ENCODE measurements around the gene GRIK4.

GRIK4 gene

DNA sequence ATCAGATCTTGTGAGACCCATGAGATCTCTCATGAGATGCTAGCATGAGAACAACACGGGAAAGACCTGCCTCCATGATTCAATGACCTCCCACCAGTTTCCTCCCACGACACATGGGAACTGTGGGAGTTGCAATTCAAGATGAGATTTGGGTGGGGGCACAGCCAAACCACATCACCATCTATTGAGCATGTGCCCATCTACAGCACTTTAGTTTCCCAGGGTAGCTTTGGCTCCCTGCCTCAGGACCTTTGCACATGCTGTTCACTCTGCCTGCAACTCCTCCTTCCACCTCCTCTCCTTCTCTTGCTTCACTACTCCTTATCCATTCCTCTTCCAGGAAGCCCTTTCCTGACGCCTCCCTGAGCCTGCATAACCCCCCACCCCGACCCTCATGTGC is 17.2 kb downstream of the GRIK4 start:
- no peak overlapping the region for H3K27ac ChIP-seq (ENCODE audit: poor library complexity, severe bottlenecking)
- TF ChIP-seq, protein P1, sequence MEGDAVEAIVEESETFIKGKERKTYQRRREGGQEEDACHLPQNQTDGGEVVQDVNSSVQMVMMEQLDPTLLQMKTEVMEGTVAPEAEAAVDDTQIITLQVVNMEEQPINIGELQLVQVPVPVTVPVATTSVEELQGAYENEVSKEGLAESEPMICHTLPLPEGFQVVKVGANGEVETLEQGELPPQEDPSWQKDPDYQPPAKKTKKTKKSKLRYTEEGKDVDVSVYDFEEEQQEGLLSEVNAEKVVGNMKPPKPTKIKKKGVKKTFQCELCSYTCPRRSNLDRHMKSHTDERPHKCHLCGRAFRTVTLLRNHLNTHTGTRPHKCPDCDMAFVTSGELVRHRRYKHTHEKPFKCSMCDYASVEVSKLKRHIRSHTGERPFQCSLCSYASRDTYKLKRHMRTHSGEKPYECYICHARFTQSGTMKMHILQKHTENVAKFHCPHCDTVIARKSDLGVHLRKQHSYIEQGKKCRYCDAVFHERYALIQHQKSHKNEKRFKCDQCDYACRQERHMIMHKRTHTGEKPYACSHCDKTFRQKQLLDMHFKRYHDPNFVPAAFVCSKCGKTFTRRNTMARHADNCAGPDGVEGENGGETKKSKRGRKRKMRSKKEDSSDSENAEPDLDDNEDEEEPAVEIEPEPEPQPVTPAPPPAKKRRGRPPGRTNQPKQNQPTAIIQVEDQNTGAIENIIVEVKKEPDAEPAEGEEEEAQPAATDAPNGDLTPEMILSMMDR (IDR thresholded peaks at IDR 0.05; ENCODE audit: poor library complexity, severe bottlenecking) = no peak
- ATAC-seq (ENCODE audit: low read depth) (no peak), DNase-seq (ENCODE audit: low spot score) (no peak)
- no peaks in the 10 kb centered on the region for H3K4me1 ChIP-seq (ENCODE audit: insufficient read depth, poor library complexity, severe bottlenecking)
- peaks cover 10% of the 10 kb centered on the region for H3K27me3 ChIP-seq (ENCODE audit: insufficient read depth, poor library complexity, severe bottlenecking)
- no peak overlapping the region for H3K4me3 ChIP-seq (ENCODE audit: severe bottlenecking)
- H3K9me3 ChIP-seq (ENCODE audit: severe bottlenecking) = no peaks in the 10 kb centered on the region
- H3K36me3 ChIP-seq (ENCODE audit: low read depth) = no peaks in the 10 kb centered on the region

DNA sequence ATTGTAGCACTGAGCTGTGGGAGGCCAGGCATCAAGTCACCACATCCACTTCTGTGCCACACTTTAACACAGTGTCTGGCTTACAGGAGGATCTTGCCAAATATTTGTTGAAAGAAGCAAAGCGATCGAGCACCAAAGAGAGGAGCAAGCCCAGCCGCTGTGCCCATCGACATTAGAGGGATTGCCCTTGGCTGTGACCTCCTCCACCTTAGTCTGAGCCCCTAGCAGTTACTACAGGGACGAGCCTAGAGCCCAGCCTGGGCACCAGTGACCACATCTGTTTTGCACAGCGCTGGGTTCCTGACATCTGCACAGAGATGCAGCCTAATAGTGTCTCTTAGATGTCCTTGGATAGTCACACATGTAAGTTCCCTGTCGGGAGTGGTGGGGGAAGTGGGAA is 17.7 kb downstream of the GRIK4 start:
- no peaks in the 10 kb centered on the region for H3K36me3 ChIP-seq (ENCODE audit: low read depth)
- ATAC-seq (ENCODE audit: low read depth) = no peak
- no peak overlapping the region for H3K4me3 ChIP-seq (ENCODE audit: severe bottlenecking)
- H3K27me3 ChIP-seq (ENCODE audit: insufficient read depth, poor library complexity, severe bottlenecking) = peaks cover 10% of the 10 kb centered on the region
- H3K9me3 ChIP-seq (ENCODE audit: severe bottlenecking) = no peaks in the 10 kb centered on the region
- DNase-seq (ENCODE audit: low spot score) = no peak
- TF ChIP-seq, protein P1 (IDR thresholded peaks at IDR 0.05; ENCODE audit: poor library complexity, severe bottlenecking) = no peak
- no peaks in the 10 kb centered on the region for H3K4me1 ChIP-seq (ENCODE audit: insufficient read depth, poor library complexity, severe bottlenecking)
- no peak overlapping the region for H3K27ac ChIP-seq (ENCODE audit: poor library complexity, severe bottlenecking)

DNA sequence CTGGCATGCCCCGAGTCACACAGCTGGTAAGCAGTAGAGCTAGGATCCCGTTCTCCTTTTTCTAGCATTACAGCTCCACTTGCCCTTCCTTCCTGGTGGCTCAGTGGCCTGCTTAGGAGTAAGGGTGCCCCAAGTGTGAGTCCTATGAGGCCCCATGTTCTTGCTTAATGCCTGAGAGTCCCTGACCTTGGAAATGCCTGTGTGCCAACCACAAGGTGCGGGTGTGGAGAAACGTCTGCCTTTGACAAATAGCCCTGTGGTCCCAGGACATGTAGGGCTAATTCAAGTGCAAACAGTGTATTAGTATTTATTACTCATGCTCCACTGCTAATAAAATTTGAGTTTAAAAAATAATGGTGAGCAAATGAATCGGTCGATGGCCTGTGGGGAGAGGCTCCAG is 18.4 kb downstream of the GRIK4 start:
- Histone ChIP-seq H3K27me3 (ENCODE audit: insufficient read depth, poor library complexity, severe bottlenecking) (peaks cover 10% of the 10 kb centered on the region), H3K9me3 (ENCODE audit: severe bottlenecking) (no peaks in the 10 kb centered on the region), H3K4me1 (ENCODE audit: insufficient read depth, poor library complexity, severe bottlenecking) (no peaks in the 10 kb centered on the region), H3K36me3 (ENCODE audit: low read depth) (no peaks in the 10 kb centered on the region), H3K4me3 (ENCODE audit: severe bottlenecking) (no peak overlapping the region), H3K27ac (ENCODE audit: poor library complexity, severe bottlenecking) (no peak overlapping the region)
- DNase-seq (ENCODE audit: low spot score) = no peak
- TF ChIP-seq, protein P1 (IDR thresholded peaks at IDR 0.05; ENCODE audit: poor library complexity, severe bottlenecking) = no peak
- ATAC-seq (ENCODE audit: low read depth) = no peak

DNA sequence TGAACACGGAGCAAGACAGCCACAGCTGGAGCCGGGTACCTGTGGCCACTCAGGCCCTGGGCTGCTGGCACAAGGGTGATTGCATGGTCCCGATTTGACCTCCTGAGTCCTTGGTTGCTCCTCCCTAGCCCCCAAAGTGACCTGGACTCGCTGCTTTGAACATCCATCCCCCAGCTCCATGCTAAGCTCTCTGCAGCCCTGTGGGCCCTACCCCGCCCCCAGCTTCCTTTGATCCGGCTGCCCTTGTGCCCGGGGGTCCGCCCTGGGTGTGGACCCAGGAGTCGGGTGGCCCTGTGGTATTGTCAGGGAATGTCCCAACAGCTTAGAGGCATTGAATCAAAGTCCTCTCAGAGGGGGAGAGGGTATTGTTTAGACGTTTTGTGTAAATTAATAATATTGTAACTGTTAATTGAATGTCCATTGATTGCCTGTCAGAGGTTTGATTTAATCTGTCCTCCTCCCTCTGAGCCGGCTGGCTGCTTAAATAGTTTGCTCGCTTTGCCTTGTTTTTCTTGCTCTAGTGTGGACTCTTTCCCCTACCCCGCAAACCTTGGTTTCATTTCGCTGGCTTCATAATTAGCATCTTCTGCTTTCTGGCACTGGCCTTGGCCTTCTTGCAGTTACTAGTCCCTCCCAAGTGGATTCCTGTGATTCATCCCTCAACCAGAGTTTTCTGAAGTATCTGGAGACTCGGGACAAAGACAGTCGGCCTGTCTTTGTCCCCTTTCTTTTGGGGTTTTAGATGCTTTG is 20.7 kb downstream of the GRIK4 start:
- no peaks in the 10 kb centered on the region for H3K27me3 ChIP-seq (ENCODE audit: insufficient read depth, poor library complexity, severe bottlenecking)
- H3K27ac ChIP-seq (ENCODE audit: poor library complexity, severe bottlenecking) = no peak overlapping the region
- H3K4me3 ChIP-seq (ENCODE audit: severe bottlenecking) = no peak overlapping the region

DNA sequence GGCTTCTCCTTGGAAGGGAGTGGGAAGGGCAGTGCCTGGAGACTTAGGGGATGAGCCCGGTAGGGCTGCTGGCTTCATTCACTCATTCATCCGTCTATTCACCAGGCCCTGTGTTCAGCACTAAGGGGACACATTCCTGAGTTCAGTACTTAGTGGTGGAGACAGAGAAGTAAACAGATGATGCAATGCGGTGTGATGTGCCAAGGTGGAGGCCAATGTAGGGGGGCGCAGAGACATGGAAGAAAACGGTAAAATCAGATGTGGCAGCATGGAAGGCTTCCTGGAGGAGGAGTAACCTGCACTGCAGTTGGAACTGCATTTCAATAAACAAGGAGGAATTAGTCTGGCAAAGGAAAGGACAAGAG is 21.3 kb downstream of the GRIK4 start:
- no peaks in the 10 kb centered on the region for H3K9me3 ChIP-seq (ENCODE audit: severe bottlenecking)
- DNase-seq (ENCODE audit: low spot score) (no peak), ATAC-seq (ENCODE audit: low read depth) (no peak)
- no peak overlapping the region for H3K4me3 ChIP-seq (ENCODE audit: severe bottlenecking)
- H3K27ac ChIP-seq (ENCODE audit: poor library complexity, severe bottlenecking) = no peak overlapping the region
- H3K27me3 ChIP-seq (ENCODE audit: insufficient read depth, poor library complexity, severe bottlenecking) = no peaks in the 10 kb centered on the region
- H3K36me3 ChIP-seq (ENCODE audit: low read depth) = no peaks in the 10 kb centered on the region
- no peaks in the 10 kb centered on the region for H3K4me1 ChIP-seq (ENCODE audit: insufficient read depth, poor library complexity, severe bottlenecking)
- TF ChIP-seq, protein P1 (IDR thresholded peaks at IDR 0.05; ENCODE audit: poor library complexity, severe bottlenecking) = no peak

More for the DNA sequence above, 20.7 kb downstream of the GRIK4 start:
- Histone ChIP-seq H3K4me1 (ENCODE audit: insufficient read depth, poor library complexity, severe bottlenecking) (no peaks in the 10 kb centered on the region), H3K9me3 (ENCODE audit: severe bottlenecking) (no peaks in the 10 kb centered on the region), H3K36me3 (ENCODE audit: low read depth) (no peaks in the 10 kb centered on the region)
- DNase-seq (ENCODE audit: low spot score) (no peak), ATAC-seq (ENCODE audit: low read depth) (no peak)
- TF ChIP-seq, protein P1 (IDR thresholded peaks at IDR 0.05; ENCODE audit: poor library complexity, severe bottlenecking) = no peak

All from RWPE2 (cell line).